Lung microvascular endothelial cell (primary cell): Measurements from ENCODE around the gene ABCB1. TPM values are rescaled to one million over a fixed set of nuclear protein-coding genes. Genes with fewer than 3 reads are reported as not detected.
"Not testable (repeated sequence)": the region's sequence is repeated elsewhere in the genome, so short reads cannot be mapped to it uniquely, and the experiment has no call there.

Experiments used
- DNase-seq, 2 donors: peaks; one replicate each; pipeline versions ENCODE4 v3.0.0 to v3.0.0-alpha.2; 2010; ENCODE audit warnings: low read depth in 2 of 2
- total RNA-seq: library from RNA; depleted of rRNA; stranded (reverse); fragments of >200 nt; gene quantifications from 2 replicates; pipeline ENCODE4 v1.2.1, GENCODE V29; 2014

The ABCB1 gene
- total RNA-seq, 1 donor from 2014 or later: 0.20 TPM

DNA sequence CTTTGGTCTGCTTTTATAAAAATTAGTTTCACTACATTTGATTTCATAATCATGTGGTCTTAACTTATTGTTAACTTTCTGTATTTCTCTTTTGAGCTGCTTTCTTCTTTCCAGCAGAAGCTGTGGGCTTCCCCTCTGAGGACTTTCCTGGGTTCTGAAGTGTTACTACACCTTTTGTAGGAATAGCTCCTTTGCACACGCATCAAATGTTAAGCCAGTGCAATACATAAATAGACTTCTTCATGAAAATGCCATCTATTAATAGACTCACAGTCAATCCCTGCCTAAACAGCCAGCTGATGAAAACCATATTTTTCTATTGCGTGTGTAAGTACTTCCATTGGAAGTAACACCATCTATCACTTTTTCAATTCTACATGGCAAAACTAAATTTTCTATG lies 126.7 kb downstream of the ABCB1 start:
- no peak for DNase-seq

- DNase-seq: no peak
Measured at GRCh38 chr7:87473192-87473591, 127.5 kb downstream of the ABCB1 start.

- no peak for DNase-seq
Measured at GRCh38 chr7:87471473-87471872, 129.2 kb downstream of the ABCB1 start.

DNA sequence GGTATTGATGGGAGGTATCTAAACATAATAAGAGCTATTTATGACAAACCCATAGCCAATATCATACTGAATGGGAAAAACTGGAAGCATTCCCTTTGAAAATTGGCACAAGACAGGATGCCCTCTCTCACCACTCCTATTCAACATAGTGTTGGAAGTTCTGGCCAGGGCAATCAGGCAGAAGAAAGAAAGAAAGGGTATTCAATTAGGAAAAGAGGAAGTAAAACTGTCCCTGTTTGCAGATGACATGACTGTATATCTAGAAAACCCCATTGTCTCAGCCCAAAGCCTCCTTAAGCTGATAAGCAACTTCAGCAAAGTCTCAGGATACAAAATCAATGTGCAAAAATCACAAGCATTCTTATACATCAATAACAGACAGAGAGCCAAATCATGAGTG lies 131.5 kb downstream of the ABCB1 start:
- DNase-seq: not testable (repeated sequence)

- not testable (repeated sequence) for DNase-seq
Measured at GRCh38 chr7:87465534-87465880, 135.2 kb downstream of the ABCB1 start.

- DNase-seq: not testable (repeated sequence)
Measured at GRCh38 chr7:87464830-87465533, 135.7 kb downstream of the ABCB1 start.

GRCh38 chr7:87463982-87464381 lies 136.7 kb downstream of the ABCB1 start:
- DNase-seq: no peak

DNA sequence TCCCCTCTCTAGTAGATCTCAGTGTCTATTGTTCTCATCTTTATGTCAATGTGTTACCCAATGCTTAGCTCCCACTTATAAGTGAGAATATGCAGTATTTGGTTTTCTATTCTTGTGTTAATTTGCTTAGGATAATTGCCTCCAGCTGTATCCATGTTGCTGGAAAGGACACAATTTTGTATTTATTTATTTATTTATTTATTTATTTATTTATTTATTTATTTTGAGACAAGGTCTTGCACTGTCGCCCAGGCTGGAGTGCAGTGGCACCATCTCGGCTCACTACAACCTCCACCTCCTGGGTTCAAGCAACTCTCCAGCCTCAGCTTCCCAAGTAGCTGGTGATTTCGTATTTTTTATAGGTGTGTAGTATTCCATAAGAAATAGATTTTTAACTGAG lies 140.2 kb downstream of the ABCB1 start:
- DNase-seq: not testable (repeated sequence)

DNA sequence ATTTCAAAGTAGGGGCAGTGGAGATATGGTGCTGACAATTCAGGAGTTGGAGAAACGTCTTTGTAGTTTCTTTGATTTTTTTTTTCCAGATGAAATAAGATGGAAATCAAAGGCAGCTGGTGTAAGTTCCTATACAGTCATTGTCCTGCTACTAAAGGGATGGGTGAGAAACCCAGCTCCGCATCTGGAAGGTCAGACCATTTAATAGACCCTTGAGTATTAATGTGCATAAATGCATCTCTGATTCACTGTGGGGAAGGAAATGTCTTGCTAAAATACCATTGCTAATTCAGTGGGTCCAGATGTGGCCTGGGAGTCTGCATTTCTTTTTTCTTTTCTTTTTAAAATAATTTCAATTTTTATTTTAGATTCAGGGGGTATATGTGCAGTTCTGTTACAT lies 140.7 kb downstream of the ABCB1 start:
- DNase-seq: no peak

GRCh38 chr7:87458148-87458547 lies 142.5 kb downstream of the ABCB1 start:
- no peak for DNase-seq

DNA sequence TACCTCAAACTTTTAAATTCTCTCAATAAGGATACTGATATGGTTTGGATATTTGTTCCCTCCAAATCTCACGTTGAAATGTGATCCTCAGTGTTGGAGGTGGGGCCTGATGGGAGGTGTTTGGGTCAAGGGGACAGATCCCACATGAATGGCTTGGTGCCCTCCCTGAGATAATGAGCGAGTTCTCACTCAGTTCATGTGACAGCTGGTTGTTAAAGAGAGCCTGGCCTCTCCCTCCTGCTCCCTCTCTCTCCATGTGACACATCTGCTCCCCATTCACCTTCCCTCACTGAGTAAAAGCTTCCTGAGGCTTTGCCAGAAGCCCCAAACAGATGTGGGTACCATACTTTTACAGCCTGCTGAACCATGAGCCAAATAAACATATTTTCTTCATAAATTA lies 144.4 kb downstream of the ABCB1 start:
- no peak for DNase-seq

Other genes starting within 250 kb of the ABCB1 start
- gene ABCB4, start 125.2 kb downstream of the ABCB1 start, total RNA-seq: not detected in 2 replicates
- gene RUNDC3B, start 27.5 kb upstream of the ABCB1 start, total RNA-seq: 0.20 and 0.44 TPM in 2 replicates